ENCODE results near the gene SEC24C. TPM values are rescaled to one million over a fixed set of nuclear protein-coding genes. Genes with fewer than 3 reads are reported as not detected.

SEC24C gene
- polyA plus RNA-seq, 1 of the 3 experiments (the other 2 are of a cell fraction) = 73.6 TPM

DNA sequence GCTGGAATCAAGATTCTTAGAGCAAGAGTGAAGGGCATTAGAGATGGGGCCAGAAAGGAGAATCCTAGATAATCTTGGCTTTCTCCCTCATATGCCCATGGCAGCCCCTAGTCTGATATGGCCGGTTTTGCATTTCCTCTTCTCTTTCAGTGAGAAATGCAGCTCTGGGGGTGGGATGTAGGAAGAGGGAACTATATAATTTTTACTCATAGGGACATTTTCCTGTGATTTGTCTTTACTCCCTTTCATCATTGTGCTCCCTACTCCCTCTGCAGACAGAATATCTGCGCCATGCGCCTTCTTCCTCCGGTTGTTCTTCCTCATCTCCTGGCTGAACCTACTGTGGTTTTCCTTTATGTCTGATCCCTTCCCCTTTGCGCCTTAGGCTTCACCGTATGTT, 20.9 kb downstream of the SEC24C start:
- Histone ChIP-seq H3K4me2 (no peak overlapping the region), H3K36me3 (replicated peaks in 1 of 2; ENCODE audit: control insufficient read depth in 1 of 2, insufficient read depth in 2 of 2, low read length in 1 of 2) (peaks cover 81 to 93% of the 10 kb centered on the region in 2 experiments), H3K9me3 (no peaks in the 10 kb centered on the region), H3K27me3 (ENCODE audit: insufficient read depth) (no peaks in the 10 kb centered on the region), H3K79me2 (ENCODE audit: insufficient read depth) (peaks cover 20% of the 10 kb centered on the region), H2AFZ (ENCODE audit: low read depth) (no peak overlapping the region), H3K4me3 (ENCODE audit: low read depth in 2 of 2, low read length in 1 of 2) (no peak overlapping the region), H3K27ac (ENCODE audit: low read depth in 2 of 2, low read length in 1 of 2) (no peak overlapping the region), H3K4me1 (ENCODE audit: control insufficient read depth in 1 of 2, insufficient read depth in 2 of 2, low read depth in 1 of 2, low read length in 1 of 2) (0 out of 4 replicates have a peak, but pooled peaks cover 0 to 13% of the 10 kb centered on the region in 2 experiments), H3F3A (replicated peaks; ENCODE audit: insufficient read depth) (peaks cover 11% of the 10 kb centered on the region), H3K9me2 (no peaks in the 10 kb centered on the region), H4K20me1 (ENCODE audit: insufficient read depth) (peaks cover 8% of the 10 kb centered on the region; the same call in 1 of the 2 replicates), H3K9ac (no peak overlapping the region)
- CTCF ChIA-PET = interaction anchor here (1.3 kb wide), 1 partner anchor 16 kb away, joined by 5 read pairs; no protein-coding TSS in a partner anchor
- POLR2A ChIA-PET = no interaction called here
- DNase-seq = no peak
- TF ChIP-seq, protein P1, sequence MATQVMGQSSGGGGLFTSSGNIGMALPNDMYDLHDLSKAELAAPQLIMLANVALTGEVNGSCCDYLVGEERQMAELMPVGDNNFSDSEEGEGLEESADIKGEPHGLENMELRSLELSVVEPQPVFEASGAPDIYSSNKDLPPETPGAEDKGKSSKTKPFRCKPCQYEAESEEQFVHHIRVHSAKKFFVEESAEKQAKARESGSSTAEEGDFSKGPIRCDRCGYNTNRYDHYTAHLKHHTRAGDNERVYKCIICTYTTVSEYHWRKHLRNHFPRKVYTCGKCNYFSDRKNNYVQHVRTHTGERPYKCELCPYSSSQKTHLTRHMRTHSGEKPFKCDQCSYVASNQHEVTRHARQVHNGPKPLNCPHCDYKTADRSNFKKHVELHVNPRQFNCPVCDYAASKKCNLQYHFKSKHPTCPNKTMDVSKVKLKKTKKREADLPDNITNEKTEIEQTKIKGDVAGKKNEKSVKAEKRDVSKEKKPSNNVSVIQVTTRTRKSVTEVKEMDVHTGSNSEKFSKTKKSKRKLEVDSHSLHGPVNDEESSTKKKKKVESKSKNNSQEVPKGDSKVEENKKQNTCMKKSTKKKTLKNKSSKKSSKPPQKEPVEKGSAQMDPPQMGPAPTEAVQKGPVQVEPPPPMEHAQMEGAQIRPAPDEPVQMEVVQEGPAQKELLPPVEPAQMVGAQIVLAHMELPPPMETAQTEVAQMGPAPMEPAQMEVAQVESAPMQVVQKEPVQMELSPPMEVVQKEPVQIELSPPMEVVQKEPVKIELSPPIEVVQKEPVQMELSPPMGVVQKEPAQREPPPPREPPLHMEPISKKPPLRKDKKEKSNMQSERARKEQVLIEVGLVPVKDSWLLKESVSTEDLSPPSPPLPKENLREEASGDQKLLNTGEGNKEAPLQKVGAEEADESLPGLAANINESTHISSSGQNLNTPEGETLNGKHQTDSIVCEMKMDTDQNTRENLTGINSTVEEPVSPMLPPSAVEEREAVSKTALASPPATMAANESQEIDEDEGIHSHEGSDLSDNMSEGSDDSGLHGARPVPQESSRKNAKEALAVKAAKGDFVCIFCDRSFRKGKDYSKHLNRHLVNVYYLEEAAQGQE (IDR thresholded peaks at IDR 0.05; ENCODE audit: low read depth, low read length) = no peak
- TF ChIP-seq MXI1 (IDR thresholded peaks at IDR 0.05; ENCODE audit: low read depth, low read length) = no peak
- WGBS (ENCODE audit: low lambda C conversion rate) = 97% methylated on average over 6 of the region's 6 CpGs

DNA sequence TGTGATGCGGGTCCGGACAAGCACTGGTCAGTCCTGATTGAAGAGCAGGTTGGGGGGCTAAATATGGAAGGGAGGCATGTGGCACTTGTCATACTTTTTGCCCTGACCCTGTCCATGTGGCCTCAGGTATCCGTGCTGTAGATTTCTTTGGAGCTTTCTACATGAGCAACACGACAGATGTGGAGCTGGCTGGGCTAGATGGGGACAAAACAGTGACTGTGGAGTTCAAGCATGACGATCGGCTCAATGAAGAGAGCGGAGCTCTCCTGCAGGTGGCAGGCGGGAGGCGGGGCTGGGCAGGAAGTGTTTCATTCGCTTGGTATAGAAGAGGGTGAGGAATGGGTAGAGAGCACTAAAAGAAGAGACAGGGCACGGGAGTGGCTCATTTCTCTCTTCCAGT, 24.7 kb downstream of the SEC24C start:
- WGBS (ENCODE audit: low lambda C conversion rate) = 92% methylated on average over 11 of the region's 11 CpGs
- no peaks in the 10 kb centered on the region for H3K9me3 ChIP-seq
- DNase-seq = no peak
- 0 out of 2 replicates have a peak, but pooled peaks cover under 1% of the 10 kb centered on the region for H4K20me1 ChIP-seq (ENCODE audit: insufficient read depth)
- no peak overlapping the region for H3K9ac ChIP-seq
- ChIA-PET CTCF (no interaction called here), POLR2A (no interaction called here)
- H3K4me1 ChIP-seq (ENCODE audit: control insufficient read depth in 1 of 2, insufficient read depth in 2 of 2, low read depth in 1 of 2, low read length in 1 of 2) = peaks cover 4 to 15% of the 10 kb centered on the region in 2 experiments; a peak in 3 of 4 replicates
- no peaks in the 10 kb centered on the region for H3K9me2 ChIP-seq
- H3K27me3 ChIP-seq (ENCODE audit: insufficient read depth) = no peaks in the 10 kb centered on the region
- TF ChIP-seq FOSL2 (IDR thresholded peaks at IDR 0.05; ENCODE audit: borderline replicate concordance, low read depth) = no peak
- no peak for TF ChIP-seq YY1 (IDR thresholded peaks at IDR 0.05; ENCODE audit: low read depth)
- TF ChIP-seq, protein P2, sequence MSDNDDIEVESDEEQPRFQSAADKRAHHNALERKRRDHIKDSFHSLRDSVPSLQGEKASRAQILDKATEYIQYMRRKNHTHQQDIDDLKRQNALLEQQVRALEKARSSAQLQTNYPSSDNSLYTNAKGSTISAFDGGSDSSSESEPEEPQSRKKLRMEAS (IDR thresholded peaks at IDR 0.05; ENCODE audit: low read depth) = no peak
- no peak for TF ChIP-seq RCOR1 (IDR thresholded peaks at IDR 0.05; ENCODE audit: low read length)
- no peak for TF ChIP-seq NRF1 (IDR thresholded peaks at IDR 0.05; ENCODE audit: low read depth, low read length)
- no peak for TF ChIP-seq SIN3A (IDR thresholded peaks at IDR 0.05; ENCODE audit: borderline replicate concordance, low read depth, low read length)
- TF ChIP-seq, protein P3, sequence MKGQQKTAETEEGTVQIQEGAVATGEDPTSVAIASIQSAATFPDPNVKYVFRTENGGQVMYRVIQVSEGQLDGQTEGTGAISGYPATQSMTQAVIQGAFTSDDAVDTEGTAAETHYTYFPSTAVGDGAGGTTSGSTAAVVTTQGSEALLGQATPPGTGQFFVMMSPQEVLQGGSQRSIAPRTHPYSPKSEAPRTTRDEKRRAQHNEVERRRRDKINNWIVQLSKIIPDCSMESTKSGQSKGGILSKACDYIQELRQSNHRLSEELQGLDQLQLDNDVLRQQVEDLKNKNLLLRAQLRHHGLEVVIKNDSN (IDR thresholded peaks at IDR 0.05; ENCODE audit: borderline replicate concordance, low read depth) = no peak
- TF ChIP-seq, protein P4, sequence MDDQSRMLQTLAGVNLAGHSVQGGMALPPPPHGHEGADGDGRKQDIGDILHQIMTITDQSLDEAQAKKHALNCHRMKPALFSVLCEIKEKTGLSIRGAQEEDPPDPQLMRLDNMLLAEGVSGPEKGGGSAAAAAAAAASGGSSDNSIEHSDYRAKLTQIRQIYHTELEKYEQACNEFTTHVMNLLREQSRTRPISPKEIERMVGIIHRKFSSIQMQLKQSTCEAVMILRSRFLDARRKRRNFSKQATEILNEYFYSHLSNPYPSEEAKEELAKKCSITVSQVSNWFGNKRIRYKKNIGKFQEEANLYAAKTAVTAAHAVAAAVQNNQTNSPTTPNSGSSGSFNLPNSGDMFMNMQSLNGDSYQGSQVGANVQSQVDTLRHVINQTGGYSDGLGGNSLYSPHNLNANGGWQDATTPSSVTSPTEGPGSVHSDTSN (IDR thresholded peaks at IDR 0.05) = no peak
- TF ChIP-seq, protein P5, sequence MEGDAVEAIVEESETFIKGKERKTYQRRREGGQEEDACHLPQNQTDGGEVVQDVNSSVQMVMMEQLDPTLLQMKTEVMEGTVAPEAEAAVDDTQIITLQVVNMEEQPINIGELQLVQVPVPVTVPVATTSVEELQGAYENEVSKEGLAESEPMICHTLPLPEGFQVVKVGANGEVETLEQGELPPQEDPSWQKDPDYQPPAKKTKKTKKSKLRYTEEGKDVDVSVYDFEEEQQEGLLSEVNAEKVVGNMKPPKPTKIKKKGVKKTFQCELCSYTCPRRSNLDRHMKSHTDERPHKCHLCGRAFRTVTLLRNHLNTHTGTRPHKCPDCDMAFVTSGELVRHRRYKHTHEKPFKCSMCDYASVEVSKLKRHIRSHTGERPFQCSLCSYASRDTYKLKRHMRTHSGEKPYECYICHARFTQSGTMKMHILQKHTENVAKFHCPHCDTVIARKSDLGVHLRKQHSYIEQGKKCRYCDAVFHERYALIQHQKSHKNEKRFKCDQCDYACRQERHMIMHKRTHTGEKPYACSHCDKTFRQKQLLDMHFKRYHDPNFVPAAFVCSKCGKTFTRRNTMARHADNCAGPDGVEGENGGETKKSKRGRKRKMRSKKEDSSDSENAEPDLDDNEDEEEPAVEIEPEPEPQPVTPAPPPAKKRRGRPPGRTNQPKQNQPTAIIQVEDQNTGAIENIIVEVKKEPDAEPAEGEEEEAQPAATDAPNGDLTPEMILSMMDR (IDR thresholded peaks at IDR 0.05) = no peak
- no peak for TF ChIP-seq RAD21 (IDR thresholded peaks at IDR 0.05; ENCODE audit: low read length)
- TF ChIP-seq, protein P1 (IDR thresholded peaks at IDR 0.05; ENCODE audit: low read depth, low read length) = no peak
- no peak overlapping the region for H3K27ac ChIP-seq (ENCODE audit: low read depth in 2 of 2, low read length in 1 of 2)
- peaks cover 26% of the 10 kb centered on the region for H3F3A ChIP-seq (replicated peaks; ENCODE audit: insufficient read depth)
- H3K36me3 ChIP-seq (replicated peaks in 1 of 2; ENCODE audit: control insufficient read depth in 1 of 2, insufficient read depth in 2 of 2, low read length in 1 of 2) = peaks cover 61 to 66% of the 10 kb centered on the region in 2 experiments
- peaks cover 24% of the 10 kb centered on the region for H3K79me2 ChIP-seq (ENCODE audit: insufficient read depth)
- no peak overlapping the region for H3K4me2 ChIP-seq
- H3K4me3 ChIP-seq (ENCODE audit: low read depth in 2 of 2, low read length in 1 of 2) = no peak overlapping the region
- H2AFZ ChIP-seq (ENCODE audit: low read depth) = no peak overlapping the region
